Stimulated activated CD8-positive, alpha-beta memory T cell treated with anti-CD3 and anti-CD28 coated beads, Interleukin-4, amount 100 ng/mL, for 1 hour (primary cell): ENCODE measurements around the gene MBNL1.

Source experiments
- DNase-seq, 2 donors: peaks; one replicate each; pipeline ENCODE4 v3.0.0-alpha.2; 2020; ENCODE audit warnings: low read depth in 2 of 2, low spot score in 1 of 2

The MBNL1 gene

GRCh38 chr3:152271501-152272236 is 2.9 kb downstream of the MBNL1 start:
- no peak for DNase-seq

GRCh38 chr3:152272771-152273242 is 4.1 kb downstream of the MBNL1 start:
- DNase-seq = no peak

GRCh38 chr3:152276681-152277080 is 8.0 kb downstream of the MBNL1 start:
- DNase-seq = no peak

GRCh38 chr3:152277198-152277597 is 8.5 kb downstream of the MBNL1 start:
- DNase-seq = no peak

- no peak for DNase-seq
Observed at GRCh38 chr3:152278756-152279427, 10.2 kb downstream of the MBNL1 start.

GRCh38 chr3:152279479-152279878 is 10.8 kb downstream of the MBNL1 start:
- no peak for DNase-seq

GRCh38 chr3:152280539-152280938 is 11.8 kb downstream of the MBNL1 start:
- no peak for DNase-seq

GRCh38 chr3:152281133-152281713 is 12.5 kb downstream of the MBNL1 start:
- DNase-seq = no peak

- no peak for DNase-seq
Observed at GRCh38 chr3:152282813-152283212, 14.1 kb downstream of the MBNL1 start.

- no peak for DNase-seq
Observed at GRCh38 chr3:152283492-152284381, 15.0 kb downstream of the MBNL1 start.

- DNase-seq = no peak
Observed at GRCh38 chr3:152284906-152285305, 16.2 kb downstream of the MBNL1 start.

- DNase-seq = no peak
Observed at GRCh38 chr3:152285509-152285908, 16.8 kb downstream of the MBNL1 start.

GRCh38 chr3:152287898-152288576 is 19.3 kb downstream of the MBNL1 start:
- no peak for DNase-seq

- DNase-seq = no peak
Observed at GRCh38 chr3:152288681-152289080, 20.0 kb downstream of the MBNL1 start.

GRCh38 chr3:152289708-152290107 is 21.0 kb downstream of the MBNL1 start:
- no peak for DNase-seq

GRCh38 chr3:152290374-152290773 is 21.6 kb downstream of the MBNL1 start:
- no peak for DNase-seq

GRCh38 chr3:152291238-152291637 is 22.5 kb downstream of the MBNL1 start:
- DNase-seq = no peak

GRCh38 chr3:152291649-152292066 is 22.9 kb downstream of the MBNL1 start:
- DNase-seq = no peak

- DNase-seq = no peak
Observed at GRCh38 chr3:152292366-152292765, 23.6 kb downstream of the MBNL1 start.

GRCh38 chr3:152293347-152294006 is 24.7 kb downstream of the MBNL1 start:
- no peak for DNase-seq
